ENCODE measurements around the gene DERA.
"Not testable (repeated sequence)": the region's sequence is repeated elsewhere in the genome, so short reads cannot be mapped to it uniquely, and the experiment has no call there.

DERA gene

GRCh38 chr12:15963271-15963670, 52.1 kb downstream of the DERA start:
- Histone ChIP-seq H3K36me3 (peaks cover 6% of the 10 kb centered on the region), H3K9me3 (no peaks in the 10 kb centered on the region), H3K4me1 (no peaks in the 10 kb centered on the region; the same call in 1 of the 2 replicates), H3K27me3 (no peaks in the 10 kb centered on the region), H3K4me3 (ENCODE audit: low read depth, low read length) (no peak overlapping the region)
- DNase-seq = no peak
- TF ChIP-seq, protein P1, sequence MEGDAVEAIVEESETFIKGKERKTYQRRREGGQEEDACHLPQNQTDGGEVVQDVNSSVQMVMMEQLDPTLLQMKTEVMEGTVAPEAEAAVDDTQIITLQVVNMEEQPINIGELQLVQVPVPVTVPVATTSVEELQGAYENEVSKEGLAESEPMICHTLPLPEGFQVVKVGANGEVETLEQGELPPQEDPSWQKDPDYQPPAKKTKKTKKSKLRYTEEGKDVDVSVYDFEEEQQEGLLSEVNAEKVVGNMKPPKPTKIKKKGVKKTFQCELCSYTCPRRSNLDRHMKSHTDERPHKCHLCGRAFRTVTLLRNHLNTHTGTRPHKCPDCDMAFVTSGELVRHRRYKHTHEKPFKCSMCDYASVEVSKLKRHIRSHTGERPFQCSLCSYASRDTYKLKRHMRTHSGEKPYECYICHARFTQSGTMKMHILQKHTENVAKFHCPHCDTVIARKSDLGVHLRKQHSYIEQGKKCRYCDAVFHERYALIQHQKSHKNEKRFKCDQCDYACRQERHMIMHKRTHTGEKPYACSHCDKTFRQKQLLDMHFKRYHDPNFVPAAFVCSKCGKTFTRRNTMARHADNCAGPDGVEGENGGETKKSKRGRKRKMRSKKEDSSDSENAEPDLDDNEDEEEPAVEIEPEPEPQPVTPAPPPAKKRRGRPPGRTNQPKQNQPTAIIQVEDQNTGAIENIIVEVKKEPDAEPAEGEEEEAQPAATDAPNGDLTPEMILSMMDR (IDR thresholded peaks at IDR 0.05; ENCODE audit: low read depth, low read length) = no peak

GRCh38 chr12:15966426-15966825, 55.3 kb downstream of the DERA start:
- H3K4me1 ChIP-seq = no peaks in the 10 kb centered on the region; the same call in 1 of the 2 replicates
- H3K9me3 ChIP-seq = no peaks in the 10 kb centered on the region
- H3K4me3 ChIP-seq (ENCODE audit: low read depth, low read length) = no peak overlapping the region
- H3K36me3 ChIP-seq = peaks cover 6% of the 10 kb centered on the region
- DNase-seq = no peak
- TF ChIP-seq, protein P1 (IDR thresholded peaks at IDR 0.05; ENCODE audit: low read depth, low read length) = no peak
- H3K27me3 ChIP-seq = no peaks in the 10 kb centered on the region

DNA sequence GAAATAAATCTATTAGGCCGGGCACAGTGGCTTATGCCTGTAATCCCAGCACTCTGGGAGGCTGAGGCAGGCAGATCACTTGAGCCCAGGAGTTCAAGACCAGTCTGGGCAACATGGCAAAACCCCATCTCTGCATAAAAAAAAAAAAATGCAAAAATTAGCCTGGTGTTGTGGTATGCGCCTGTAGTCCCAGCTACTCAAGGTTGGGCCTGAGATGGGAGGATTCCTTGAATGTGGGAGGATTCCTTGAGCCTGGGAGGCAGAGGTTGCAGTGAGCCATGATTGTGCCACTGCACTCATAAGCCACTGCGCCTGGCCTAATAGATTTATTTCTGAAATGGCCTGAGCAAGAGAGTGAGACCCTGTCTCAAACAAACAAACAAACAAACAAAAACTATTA, 55.9 kb downstream of the DERA start:
- H3K36me3 ChIP-seq; H3K4me1 ChIP-seq; H3K27me3 ChIP-seq; H3K9me3 ChIP-seq; H3K4me3 ChIP-seq (ENCODE audit: low read depth, low read length); DNase-seq: not testable (repeated sequence)

DNA sequence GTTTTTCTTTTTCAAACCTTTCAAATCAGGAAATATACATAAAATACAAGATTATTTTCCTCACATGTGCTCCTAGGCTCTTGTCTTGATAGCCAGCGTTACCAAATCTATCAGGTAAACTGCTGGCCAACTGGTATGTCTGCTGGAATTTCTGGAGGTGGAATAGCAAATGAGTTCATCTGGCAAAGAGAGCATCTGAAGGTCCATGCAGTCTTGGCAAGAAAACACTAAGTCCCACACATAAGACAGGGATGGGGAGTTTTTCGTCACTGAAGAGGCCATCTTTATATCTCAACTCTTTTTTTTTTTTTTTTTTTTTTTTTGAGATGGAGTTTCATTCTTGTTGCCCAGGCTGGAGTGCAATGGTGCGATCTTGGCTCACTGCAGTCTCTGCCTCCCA, 60.1 kb downstream of the DERA start:
- H3K36me3 ChIP-seq = no peaks in the 10 kb centered on the region
- TF ChIP-seq, protein P1 (IDR thresholded peaks at IDR 0.05; ENCODE audit: low read depth, low read length) = no peak
- H3K4me3 ChIP-seq (ENCODE audit: low read depth, low read length) = no peak overlapping the region
- DNase-seq = no peak
- no peaks in the 10 kb centered on the region for H3K4me1 ChIP-seq
- no peaks in the 10 kb centered on the region for H3K9me3 ChIP-seq
- H3K27me3 ChIP-seq = no peaks in the 10 kb centered on the region

GRCh38 chr12:15972894-15973293, 61.8 kb downstream of the DERA start:
- Histone ChIP-seq H3K9me3 (no peaks in the 10 kb centered on the region), H3K27me3 (no peaks in the 10 kb centered on the region), H3K4me3 (ENCODE audit: low read depth, low read length) (no peak overlapping the region), H3K36me3 (no peaks in the 10 kb centered on the region), H3K4me1 (no peaks in the 10 kb centered on the region)
- TF ChIP-seq, protein P1 (IDR thresholded peaks at IDR 0.05; ENCODE audit: low read depth, low read length) = no peak
- no peak for DNase-seq

- Histone ChIP-seq H3K9me3 (no peaks in the 10 kb centered on the region), H3K36me3 (0 out of 2 replicates have a peak, but pooled peaks cover 2% of the 10 kb centered on the region), H3K4me3 (ENCODE audit: low read depth, low read length) (no peak overlapping the region), H3K27me3 (no peaks in the 10 kb centered on the region), H3K4me1 (no peaks in the 10 kb centered on the region)
- TF ChIP-seq, protein P1 (IDR thresholded peaks at IDR 0.05; ENCODE audit: low read depth, low read length) = no peak
- DNase-seq = no peak
Measured at GRCh38 chr12:15977999-15978951, 67.1 kb downstream of the DERA start.

All from BE2C (cell line).